ENCODE results near the gene CELA2B. TPM values are rescaled to one million over a fixed set of nuclear protein-coding genes. Genes with fewer than 3 reads are reported as not detected.
"Not testable (repeated sequence)": the region's sequence is repeated elsewhere in the genome, so short reads cannot be mapped to it uniquely, and the experiment has no call there.

Gene CELA2B
- total RNA-seq, 2 experiments from 2014 or later: not detected

DNA sequence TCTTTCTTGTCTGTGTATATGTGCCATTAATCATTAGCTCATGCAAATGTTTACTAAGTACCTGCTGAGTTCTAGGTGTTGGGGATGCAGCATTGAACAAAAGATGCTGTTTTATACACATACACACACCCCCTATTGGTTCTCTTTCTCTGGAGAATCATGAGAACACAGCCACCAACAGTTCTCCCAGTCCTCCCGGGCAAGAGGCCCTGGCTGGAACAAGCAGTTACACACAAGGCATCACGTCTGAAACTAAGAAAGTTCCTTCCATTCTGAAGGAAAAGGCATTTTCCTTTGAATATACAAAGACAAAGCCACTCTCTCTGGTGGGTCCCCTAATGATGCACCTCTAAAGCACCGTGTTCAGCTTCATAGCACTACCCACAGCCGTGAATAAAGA lies 37.3 kb downstream of the CELA2B start:
- TF ChIP-seq, protein P1, sequence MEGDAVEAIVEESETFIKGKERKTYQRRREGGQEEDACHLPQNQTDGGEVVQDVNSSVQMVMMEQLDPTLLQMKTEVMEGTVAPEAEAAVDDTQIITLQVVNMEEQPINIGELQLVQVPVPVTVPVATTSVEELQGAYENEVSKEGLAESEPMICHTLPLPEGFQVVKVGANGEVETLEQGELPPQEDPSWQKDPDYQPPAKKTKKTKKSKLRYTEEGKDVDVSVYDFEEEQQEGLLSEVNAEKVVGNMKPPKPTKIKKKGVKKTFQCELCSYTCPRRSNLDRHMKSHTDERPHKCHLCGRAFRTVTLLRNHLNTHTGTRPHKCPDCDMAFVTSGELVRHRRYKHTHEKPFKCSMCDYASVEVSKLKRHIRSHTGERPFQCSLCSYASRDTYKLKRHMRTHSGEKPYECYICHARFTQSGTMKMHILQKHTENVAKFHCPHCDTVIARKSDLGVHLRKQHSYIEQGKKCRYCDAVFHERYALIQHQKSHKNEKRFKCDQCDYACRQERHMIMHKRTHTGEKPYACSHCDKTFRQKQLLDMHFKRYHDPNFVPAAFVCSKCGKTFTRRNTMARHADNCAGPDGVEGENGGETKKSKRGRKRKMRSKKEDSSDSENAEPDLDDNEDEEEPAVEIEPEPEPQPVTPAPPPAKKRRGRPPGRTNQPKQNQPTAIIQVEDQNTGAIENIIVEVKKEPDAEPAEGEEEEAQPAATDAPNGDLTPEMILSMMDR (IDR thresholded peaks at IDR 0.05): no peak
- peaks cover 20% of the 10 kb centered on the region for H3K36me3 Mint-ChIP-seq (ENCODE audit: low read depth)
- ATAC-seq: no peak
- ChIA-PET POLR2A (no interaction called here), CTCF (interaction anchor here (2.3 kb wide), 1 partner anchor 190 kb away, joined by 6 read pairs; no protein-coding TSS in a partner anchor)
- intact Hi-C loops (cut with micrococcal nuclease): no loop called here
- H3K4me1 Mint-ChIP-seq (ENCODE audit: low read depth): peaks cover 27% of the 10 kb centered on the region
- DNase-seq: no peak
- H3K27ac Mint-ChIP-seq: no peak overlapping the region
- H3K9me3 Mint-ChIP-seq: no peaks in the 10 kb centered on the region
- H3K27me3 Mint-ChIP-seq: no peaks in the 10 kb centered on the region
- H3K4me3 Mint-ChIP-seq: no peak overlapping the region

DNA sequence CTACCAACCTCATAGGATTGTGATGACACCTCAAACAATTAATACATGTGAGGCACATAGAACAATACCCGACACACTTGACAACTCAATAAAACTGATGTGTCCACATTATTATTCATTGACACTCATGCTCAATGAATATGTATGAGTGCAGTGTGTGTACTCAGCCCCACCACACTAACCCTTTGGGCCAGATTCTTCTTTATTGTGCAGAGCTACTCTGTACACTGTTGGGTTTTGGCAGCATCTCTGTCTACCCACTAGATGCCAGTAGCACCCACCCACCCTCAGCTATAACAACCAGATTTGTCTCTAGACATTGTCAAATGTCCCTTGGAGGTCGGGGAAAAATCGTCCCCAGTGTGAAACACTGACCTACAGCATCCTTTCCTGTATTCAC lies 38.0 kb downstream of the CELA2B start:
- no peak overlapping the region for H3K4me3 Mint-ChIP-seq
- TF ChIP-seq, protein P1 (IDR thresholded peaks at IDR 0.05): no peak
- H3K4me1 Mint-ChIP-seq (ENCODE audit: low read depth): peaks cover 27% of the 10 kb centered on the region
- H3K36me3 Mint-ChIP-seq (ENCODE audit: low read depth): peaks cover 20% of the 10 kb centered on the region
- H3K27me3 Mint-ChIP-seq: no peaks in the 10 kb centered on the region
- ChIA-PET CTCF (interaction anchor here (1.2 to 2.3 kb wide), 2 partner anchors 24 to 191 kb away, joined by 3 to 6 read pairs; no protein-coding TSS in a partner anchor), POLR2A (no interaction called here)
- H3K27ac Mint-ChIP-seq: peak overlapping the region; percentile 16
- ATAC-seq (no peak), DNase-seq (no peak)
- H3K9me3 Mint-ChIP-seq: no peaks in the 10 kb centered on the region
- intact Hi-C loops (cut with micrococcal nuclease): no loop called here

DNA sequence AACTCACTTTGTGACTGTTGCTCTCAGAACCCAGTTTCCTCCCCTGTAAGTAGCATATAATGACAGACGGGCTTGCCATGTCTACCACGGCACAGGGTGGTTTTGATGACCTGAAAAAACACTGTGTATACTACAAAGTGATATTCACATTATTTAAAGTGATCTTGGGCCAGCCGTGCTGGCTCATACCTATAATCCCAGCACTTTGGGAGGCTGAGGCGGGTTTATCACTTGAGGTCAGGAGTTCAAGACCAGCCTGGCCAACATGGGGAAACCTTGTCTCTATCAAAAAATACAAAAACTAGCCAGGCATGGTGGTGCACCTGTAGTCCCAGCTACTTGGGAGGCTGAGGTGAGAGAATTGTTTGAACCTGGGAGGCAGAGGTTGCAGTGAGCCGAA lies 38.7 kb downstream of the CELA2B start:
- H3K4me3 Mint-ChIP-seq; ATAC-seq; intact Hi-C loops (cut with micrococcal nuclease); H3K9me3 Mint-ChIP-seq; DNase-seq; POLR2A ChIA-PET; H3K27me3 Mint-ChIP-seq: not testable (repeated sequence)
- Mint-ChIP-seq H3K4me1 (ENCODE audit: low read depth) (peaks cover 29% of the 10 kb centered on the region), H3K27ac (peak overlapping the region; percentile 16), H3K36me3 (ENCODE audit: low read depth) (peaks cover 20% of the 10 kb centered on the region)
- CTCF ChIA-PET: interaction anchor here (1.0 to 2.3 kb wide), 3 partner anchors 9 to 191 kb away, joined by 3 to 6 read pairs (median 4); partner anchors contain the start of gene CASP9

DNA sequence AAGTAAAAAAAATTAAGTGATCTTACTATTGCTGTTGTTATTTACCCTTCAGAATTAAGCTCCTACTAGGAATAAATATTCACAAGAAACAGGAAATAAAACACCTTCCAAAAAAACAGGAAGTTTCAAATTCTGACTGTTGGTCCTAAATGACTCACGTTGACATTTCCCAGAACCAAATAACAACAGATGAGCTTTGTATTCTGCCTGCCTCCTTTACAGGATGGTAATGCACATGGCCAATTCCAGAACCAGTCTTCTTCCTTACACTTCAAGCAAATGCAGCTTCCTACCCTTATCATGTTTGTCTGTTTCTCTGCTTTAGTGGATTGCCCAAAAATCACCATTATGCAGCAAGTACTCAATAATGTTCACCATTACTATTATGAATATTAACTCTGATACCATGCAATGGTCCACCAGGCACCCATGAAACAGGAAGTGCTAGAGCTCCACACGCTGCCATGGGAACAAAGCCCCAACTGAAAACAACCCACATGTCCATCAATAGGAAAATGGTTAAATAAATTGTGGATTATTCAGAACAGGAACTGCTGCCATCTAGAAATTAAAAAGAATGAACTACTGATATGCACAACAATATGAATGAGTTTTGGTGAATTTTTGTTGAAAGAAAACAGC lies 39.2 kb downstream of the CELA2B start:
- peaks cover 29% of the 10 kb centered on the region for H3K4me1 Mint-ChIP-seq (ENCODE audit: low read depth)
- H3K36me3 Mint-ChIP-seq (ENCODE audit: low read depth): peaks cover 20% of the 10 kb centered on the region

DNA sequence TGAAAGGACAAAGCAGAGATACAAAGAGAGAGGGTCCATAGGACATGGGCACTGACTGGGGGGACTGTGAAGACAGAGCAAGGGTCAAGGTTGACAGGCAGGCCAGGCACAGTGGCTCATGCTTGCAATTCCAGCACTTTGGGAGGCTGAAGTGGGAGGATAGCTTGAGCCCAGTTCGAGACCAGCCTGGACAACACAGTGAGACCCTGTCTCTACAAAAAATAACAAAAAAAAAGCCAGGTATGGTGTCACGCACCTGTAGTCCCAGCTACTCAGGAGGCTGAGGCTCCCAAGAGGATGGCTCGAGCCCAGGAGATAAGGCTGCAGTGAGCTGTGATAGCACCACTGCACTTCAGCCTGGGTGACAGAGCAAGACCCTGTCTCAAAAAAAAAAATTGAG lies 43.7 kb downstream of the CELA2B start:
- Mint-ChIP-seq H3K27ac (no peak overlapping the region), H3K4me1 (ENCODE audit: low read depth) (peaks cover 34% of the 10 kb centered on the region), H3K36me3 (ENCODE audit: low read depth) (peaks cover 15% of the 10 kb centered on the region), H3K4me3 (no peak overlapping the region), H3K9me3 (no peaks in the 10 kb centered on the region), H3K27me3 (no peaks in the 10 kb centered on the region)
- TF ChIP-seq, protein P1 (IDR thresholded peaks at IDR 0.05): no peak
- CTCF ChIA-PET: no interaction called here
- POLR2A ChIA-PET: no interaction called here
- intact Hi-C loops (cut with micrococcal nuclease): no loop called here
- ATAC-seq: no peak
- no peak for DNase-seq

More for the DNA sequence above, 39.2 kb downstream of the CELA2B start:
- no peak overlapping the region for H3K4me3 Mint-ChIP-seq
- ChIA-PET POLR2A (no interaction called here), CTCF (interaction anchor here (1.0 to 2.3 kb wide), 3 partner anchors 9 to 192 kb away, joined by 3 to 6 read pairs (median 4); partner anchors contain the start of gene CASP9)
- H3K27me3 Mint-ChIP-seq: no peaks in the 10 kb centered on the region
- TF ChIP-seq, protein P1 (IDR thresholded peaks at IDR 0.05): no peak
- peak overlapping the region; percentile 74 for H3K27ac Mint-ChIP-seq
- ATAC-seq: peak; percentile 51
- intact Hi-C loops (cut with micrococcal nuclease): no loop called here
- no peaks in the 10 kb centered on the region for H3K9me3 Mint-ChIP-seq
- DNase-seq: no peak

DNA sequence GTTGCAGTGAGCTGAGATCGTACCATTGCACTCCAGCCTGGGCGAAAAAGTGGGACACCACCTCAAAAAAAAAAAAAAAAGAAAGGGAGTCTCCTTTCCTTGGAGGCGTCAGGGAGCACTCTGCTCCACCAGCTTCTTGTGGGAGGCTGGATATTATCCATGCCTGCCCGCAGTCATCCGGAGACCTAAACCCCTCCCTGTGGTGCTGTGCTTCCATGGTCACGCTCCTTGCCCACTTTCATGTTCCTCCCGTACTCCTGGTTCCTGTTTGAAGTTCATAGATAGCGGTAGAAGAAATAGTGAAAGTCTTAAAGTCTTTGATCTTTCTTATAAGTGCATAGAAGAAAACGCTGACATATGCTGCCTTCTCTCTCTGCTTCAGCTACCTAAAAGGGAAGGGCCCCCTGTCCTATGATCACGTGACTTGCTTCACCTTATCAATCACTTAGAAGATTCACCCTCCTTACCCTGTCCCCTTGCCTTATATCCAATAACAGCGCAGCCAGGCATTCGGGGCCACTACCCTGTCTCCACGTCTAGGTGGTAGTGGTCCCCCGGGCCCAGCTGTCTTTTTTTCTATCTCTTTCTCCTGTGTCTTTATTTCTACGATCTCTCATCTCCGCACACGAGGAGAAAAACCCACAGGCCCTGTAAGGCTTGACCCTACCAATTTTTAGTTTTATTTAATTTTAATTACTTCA lies 45.5 kb downstream of the CELA2B start:
- H3K4me3 Mint-ChIP-seq; intact Hi-C loops (cut with micrococcal nuclease); ATAC-seq: not testable (repeated sequence)

More for the DNA sequence above, 45.5 kb downstream of the CELA2B start:
- Mint-ChIP-seq H3K36me3 (ENCODE audit: low read depth) (peaks cover 11% of the 10 kb centered on the region), H3K4me1 (ENCODE audit: low read depth) (peaks cover 36% of the 10 kb centered on the region)
- CTCF ChIA-PET, H3K9me3 Mint-ChIP-seq, H3K27me3 Mint-ChIP-seq, DNase-seq, H3K27ac Mint-ChIP-seq: not testable (repeated sequence)
- POLR2A ChIA-PET: interaction anchor here (0.6 kb wide), 1 partner anchor 63 kb away, joined by 3 read pairs; no protein-coding TSS in a partner anchor
